Measurements from ENCODE around the gene IFT88.

The IFT88 gene, protein sequence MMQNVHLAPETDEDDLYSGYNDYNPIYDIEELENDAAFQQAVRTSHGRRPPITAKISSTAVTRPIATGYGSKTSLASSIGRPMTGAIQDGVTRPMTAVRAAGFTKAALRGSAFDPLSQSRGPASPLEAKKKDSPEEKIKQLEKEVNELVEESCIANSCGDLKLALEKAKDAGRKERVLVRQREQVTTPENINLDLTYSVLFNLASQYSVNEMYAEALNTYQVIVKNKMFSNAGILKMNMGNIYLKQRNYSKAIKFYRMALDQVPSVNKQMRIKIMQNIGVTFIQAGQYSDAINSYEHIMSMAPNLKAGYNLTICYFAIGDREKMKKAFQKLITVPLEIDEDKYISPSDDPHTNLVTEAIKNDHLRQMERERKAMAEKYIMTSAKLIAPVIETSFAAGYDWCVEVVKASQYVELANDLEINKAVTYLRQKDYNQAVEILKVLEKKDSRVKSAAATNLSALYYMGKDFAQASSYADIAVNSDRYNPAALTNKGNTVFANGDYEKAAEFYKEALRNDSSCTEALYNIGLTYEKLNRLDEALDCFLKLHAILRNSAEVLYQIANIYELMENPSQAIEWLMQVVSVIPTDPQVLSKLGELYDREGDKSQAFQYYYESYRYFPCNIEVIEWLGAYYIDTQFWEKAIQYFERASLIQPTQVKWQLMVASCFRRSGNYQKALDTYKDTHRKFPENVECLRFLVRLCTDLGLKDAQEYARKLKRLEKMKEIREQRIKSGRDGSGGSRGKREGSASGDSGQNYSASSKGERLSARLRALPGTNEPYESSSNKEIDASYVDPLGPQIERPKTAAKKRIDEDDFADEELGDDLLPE

DNA sequence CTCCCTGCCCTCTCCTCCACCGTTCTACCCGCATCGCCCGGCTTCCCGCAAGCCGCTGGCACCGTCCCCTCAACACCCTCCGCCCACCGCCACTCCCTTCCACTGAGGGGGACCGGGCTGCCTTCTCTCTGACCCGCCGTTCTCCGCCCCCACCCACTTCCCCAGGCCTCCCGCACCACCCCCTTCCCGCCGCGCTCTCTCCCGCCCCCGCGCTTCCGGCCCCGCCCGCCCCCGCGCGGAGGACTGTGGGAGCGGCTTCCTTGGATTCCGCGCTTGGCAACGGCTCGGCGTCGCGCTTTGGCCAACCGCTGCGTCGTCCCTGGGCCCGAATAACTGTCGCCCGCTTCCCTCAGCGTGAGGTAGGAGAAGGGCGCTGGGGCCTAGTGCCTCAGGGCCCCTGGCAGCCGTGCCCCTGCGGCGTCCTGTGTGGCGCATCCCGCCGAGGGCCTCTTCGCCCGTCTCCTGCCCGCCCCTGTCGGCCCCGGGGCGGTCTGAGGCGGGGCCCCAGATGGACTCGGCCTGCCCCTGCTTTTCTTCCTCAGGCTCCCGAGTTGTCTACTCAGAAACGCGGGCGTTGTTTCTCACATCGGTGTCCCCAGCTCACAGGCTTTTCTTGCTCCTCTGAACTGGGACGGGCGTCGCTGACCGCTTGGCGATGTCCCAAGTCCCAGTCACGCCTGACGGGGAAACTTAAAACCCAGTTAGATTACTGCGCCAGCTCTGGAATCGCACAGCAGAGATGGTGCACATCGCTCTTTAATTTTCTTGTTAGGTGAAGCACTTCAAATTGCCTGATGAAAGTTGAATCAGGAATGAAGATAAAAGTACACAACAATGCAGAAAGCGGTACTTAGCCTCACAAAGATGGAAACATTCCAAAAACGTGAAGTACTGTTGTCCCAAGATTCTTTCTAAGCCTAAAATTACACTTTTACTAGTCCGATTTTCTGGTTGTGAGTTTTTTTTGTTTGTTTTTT is at the start of gene IFT88:
Gene IFT88 (plus strand): TSS at position 260 of the 977 bp plus-strand sequence. CDS start 7,229 bp downstream, outside the sequence.
- DNase-seq (ENCODE audit: low read depth in 1 of 2, low spot score in 1 of 2), result peak; percentile 48 to 72

DNA sequence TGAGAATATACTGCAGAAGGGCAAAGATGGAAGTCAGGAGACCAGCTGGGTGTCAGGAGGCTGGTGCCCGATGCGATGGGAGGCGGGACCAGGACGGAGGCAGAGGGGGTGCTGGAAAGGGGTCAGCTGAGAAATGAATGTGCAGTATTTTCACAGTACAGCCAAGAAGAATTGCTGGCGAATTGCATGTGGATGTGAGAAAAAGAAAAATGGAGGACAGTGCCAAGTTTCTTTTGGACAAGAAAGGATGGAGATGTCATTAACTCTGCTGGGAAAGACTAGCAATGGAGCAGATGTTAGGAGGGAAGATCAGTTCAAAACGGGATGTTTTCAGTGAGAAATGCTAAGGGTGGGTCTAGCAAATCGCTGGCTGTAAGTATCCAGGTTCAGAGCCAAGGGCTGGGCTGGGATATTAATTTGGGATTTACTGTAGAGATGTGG is 48.3 kb upstream of the IFT88 start:
- DNase-seq (ENCODE audit: low read depth in 1 of 2, low spot score in 1 of 2), result no peak

DNA sequence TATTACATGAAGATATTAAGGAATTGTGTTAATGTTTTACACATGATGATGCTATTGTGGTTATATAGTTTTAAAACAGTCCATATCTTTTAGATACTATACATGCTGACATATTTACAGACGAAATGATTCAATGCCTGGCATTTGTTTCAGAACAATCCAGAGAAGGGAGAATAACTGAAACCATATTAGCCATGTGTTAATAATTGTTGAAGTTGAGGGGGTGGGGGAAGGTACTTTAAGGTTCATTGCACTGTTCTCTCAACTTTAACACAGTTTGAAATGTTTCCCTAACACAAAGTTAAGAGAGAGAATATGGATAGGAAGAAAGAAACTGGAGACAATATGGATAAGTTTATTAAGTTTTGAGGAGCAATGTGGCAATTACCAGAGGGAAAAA is 47.1 kb upstream of the IFT88 start:
- DNase-seq (ENCODE audit: low read depth in 1 of 2, low spot score in 1 of 2), result no peak

DNA sequence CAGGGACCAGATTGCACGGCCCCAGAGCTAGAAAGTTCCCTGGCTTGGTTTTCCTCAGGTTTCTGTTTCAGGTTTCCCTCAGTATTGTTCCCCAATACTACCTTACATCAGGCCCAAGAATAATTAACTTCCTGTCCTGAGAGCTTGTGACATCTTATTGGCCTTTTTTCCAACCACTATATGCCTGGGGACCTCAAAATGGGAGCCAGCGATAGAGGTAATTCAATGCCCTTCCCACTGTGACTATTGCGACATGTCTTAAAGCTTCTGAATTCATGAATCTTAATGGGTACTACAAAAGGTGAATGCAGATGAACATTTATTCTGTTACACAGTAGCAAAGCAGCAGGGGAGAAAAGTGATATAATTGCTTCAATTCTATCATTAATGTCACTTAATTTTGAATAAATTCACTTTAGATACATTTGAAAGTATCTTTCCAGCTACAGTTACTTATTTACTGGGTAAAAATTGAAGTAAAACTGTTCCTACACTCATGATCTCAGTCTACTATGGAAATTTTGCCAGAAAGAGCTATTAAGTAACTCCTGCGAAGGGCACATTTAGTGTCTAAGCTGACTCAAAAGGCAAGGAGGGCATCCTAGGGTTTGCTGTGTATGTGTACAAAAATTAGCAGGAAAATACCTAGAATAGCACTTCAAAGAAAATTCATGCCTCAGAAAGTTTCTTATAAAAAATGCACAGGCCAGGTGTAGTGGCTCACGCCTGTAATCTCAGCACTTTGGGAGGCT is 45.4 kb upstream of the IFT88 start:
- no peak for DNase-seq (ENCODE audit: low read depth in 1 of 2, low spot score in 1 of 2)

DNA sequence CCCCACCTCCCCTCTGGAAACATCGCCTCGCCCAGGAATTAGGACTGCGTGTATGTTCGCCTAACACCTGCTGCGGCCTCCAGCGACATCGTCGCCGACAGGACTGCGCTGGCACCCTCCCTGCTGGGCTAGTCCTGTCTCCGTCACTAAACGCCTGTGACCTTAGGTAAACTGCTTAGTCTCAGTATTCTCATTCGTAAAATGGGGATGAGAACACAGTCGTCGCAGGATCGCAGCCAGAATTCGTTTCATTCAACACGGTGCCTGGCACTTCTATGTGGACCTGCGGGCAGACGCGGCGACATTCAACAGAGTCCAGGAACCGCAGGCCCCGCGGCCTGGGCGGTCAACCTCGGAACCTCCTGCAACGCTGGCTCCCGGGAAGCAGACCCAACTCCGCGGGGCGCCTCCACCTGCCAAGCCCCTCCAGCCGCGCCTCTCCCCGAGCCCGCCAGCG is 41.8 kb upstream of the IFT88 start:
- DNase-seq (ENCODE audit: low read depth in 1 of 2, low spot score in 1 of 2), result no peak

DNA sequence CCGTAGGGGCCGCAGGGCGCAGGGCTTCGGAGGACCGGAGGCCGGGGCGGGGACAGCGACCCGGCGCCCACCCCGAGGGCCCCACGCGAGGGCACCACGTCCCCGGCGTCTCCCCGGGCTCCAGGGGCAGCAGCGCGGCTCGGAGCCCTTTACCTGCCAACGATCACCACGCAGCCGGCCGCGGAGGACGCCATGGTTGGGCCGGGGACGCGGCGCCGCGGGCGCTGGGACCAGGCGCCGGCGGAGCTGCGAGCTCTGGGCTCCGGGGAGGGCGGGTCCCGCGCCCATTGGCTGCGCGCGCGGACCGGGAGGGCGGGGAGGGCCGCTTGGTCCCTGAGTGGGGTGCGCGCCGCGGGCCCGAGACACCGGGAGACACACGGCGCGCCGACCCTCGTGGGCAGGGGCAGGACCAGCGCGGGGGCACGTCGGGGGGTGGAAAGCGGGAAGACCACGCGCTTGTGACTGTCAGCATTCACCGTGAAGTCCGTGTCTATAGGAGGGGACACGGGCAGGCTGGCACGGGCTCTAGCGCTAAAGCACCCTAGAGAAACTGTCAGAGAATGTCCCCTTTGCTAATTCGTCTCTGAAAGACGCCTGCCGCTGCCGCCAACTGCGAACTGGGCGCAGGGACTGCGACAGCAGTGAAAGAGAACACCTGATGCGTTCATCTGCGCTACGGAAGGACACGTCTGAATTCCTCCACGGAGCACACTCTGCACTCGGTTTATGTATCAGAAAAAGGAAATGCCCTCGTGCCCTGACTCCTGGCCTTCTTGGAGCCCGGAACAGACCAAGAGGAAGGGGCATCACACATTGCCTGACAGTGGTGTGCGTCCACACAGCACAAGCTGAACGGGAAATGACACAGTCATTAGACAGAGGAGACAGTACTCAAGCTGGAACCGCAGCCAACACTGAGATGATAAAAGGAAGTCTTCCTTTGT is 41.1 kb upstream of the IFT88 start, which contains the start of gene CRYL1:
Gene CRYL1 (minus strand): TSS at position 257 of the 944 bp plus-strand sequence. CDS start 63 bp downstream, at position 194.
- peak; percentile 40 to 44 for DNase-seq (ENCODE audit: low read depth in 1 of 2, low spot score in 1 of 2)

DNA sequence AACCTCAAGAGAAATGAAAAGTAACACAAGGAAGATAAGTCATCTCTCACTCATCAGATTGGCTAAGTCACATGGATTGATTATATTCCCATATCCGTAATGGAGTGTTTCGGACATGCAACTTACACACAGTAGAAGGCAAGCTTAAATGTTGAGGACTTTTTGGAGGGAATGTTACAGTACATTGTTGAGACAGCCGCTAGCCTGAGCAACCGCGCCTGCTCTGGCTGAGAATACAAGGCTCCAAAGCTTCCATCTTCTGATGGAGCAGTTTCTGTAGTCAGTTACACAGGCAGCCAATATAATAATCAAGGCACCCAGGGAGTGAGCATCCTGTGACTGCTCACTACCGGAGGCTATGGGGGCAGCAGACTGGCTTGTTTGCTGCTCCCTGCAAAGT is 40.3 kb upstream of the IFT88 start:
- no peak for DNase-seq (ENCODE audit: low read depth in 1 of 2, low spot score in 1 of 2)

DNA sequence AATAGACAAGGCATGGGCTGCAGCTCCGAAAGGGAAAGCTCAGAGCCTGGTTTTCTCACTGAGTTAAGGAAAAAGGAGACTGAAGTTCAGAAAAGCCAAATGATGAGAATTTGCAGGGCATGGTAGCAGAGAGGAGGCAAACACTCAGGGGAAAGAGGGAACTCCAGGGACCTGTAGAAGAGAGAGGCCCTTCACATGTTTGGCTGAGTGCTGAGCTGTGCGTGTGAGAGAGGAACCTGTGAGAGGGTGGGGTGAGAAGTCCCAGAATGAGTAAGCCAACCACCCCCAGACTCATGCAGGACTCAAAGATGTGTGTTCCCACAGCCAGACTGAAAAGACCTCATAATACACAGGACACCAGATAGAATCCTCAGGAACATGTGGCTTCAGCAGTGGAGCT is 38.5 kb upstream of the IFT88 start:
- no peak for DNase-seq (ENCODE audit: low read depth in 1 of 2, low spot score in 1 of 2)

DNA sequence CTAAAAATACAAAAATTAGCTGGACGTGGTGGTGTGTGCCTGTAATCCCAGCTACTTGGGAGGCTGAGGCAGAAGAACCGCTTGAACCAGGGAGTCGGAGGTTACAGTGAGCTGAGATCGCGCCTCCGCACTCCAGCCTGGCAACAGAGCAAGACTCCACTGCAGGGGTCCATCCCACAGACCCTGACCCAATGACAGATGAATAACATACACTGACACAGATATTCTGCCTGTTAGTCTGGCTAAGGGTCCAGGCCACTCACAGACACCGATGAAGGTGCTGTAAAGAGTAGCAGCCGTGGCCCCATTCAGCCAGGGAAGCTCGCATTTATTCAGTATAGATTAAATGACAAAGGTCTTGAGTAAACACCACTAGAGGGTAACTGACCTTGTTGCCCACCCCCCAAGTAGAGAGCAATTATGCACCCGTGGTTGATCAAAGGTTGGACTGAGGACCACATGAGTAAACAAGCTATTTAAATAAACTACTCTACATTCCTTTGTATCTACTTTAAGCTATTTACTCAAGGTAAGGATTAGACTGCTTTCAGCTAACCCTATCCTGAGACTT is 32.8 kb upstream of the IFT88 start:
- no peak for DNase-seq (ENCODE audit: low read depth in 1 of 2, low spot score in 1 of 2)

DNA sequence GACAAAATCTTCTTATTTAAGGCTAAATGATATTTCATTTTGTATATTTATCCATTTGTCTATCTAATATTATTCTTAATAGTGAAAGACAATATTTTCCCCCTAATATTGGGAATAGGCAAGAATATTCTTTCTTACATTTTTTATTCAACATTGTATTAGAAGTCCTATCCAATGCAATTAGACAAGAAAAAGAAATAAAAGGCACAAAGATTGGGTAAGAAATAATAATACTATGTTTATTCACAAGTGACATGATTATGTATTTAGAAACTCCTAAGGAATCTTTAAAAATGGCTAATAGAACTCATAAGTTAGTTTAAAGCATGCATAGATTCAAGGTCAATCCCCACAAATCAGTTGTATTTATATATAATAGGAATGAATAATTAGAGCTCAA is 30.0 kb upstream of the IFT88 start:
- DNase-seq (ENCODE audit: low read depth in 1 of 2, low spot score in 1 of 2), result no peak

DNA sequence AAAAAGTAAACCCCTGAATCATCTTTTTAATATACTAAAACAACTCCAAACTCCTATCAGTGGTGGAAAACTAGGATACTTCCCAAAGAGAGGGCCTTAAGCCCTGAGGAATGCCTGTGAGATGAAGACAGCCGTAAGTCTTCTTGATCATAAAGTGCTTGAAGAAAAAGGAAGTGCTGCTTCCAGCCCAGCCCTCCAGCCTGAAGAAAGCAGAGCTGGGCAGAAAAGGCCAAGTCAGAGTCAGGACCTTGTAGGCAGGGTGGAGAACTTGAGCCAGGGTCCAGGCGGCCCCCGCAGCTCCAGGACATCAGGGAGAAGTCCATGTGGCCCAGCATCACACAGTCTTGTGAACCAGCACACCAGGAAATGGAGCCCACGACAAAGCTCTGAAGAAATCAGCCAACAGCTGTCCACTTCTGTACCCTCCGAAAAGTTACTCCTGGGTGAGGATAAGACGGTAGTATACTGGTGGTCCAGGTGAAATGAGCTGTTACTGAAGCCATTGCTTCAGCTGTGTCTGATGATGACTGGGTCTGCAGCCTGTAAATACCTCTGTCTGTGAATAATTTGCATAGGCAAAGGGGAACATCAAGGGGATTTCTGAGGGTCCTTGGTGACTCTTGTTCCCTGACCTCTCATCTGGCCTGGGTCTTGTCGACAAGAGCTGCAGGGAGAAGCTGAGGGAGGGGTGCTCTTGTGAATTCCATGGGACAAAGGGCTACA is 22.6 kb upstream of the IFT88 start:
- no peak for DNase-seq (ENCODE audit: low read depth in 1 of 2, low spot score in 1 of 2)

DNA sequence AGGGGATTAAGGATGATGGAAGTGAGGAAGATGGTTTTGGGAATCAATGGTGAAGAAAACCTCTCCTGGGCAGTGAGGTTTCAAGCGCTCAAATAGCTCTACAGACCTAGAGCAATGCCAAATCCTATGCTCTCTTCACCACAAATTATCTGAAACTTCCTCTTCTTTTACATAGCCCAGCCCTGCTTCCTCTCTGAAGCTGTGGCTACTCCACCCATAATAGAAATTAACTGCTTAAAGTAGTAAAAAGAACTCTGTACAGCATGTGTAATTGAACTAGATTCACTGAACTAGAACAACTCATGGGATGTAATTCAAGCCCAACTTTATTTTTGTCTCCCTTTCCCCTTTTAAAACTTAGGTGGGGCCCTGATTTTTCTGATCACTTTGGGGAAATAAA is 20.4 kb upstream of the IFT88 start:
- no peak for DNase-seq (ENCODE audit: low read depth in 1 of 2, low spot score in 1 of 2)

DNA sequence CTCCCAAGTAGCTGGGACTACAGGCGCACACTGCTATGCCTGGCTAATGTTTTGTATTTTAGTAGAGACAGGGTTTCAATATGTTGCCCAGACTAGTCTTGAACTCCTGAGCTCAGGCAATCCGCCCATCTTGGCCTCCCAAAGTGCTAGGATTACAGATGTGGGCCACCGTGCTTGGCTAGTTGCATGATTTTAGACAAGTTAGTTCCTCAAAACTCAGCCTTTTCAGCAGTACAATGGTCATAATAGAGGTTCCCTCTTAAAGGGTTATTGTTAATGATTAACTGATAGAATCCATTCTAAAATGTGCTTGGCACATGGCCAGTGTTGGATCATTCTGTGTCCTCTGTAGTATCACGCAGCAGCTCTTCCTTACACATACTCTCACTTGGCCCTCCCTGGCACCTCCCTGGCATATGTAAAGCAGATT is 19.5 kb upstream of the IFT88 start:
- no peak for DNase-seq (ENCODE audit: low read depth in 1 of 2, low spot score in 1 of 2)

DNA sequence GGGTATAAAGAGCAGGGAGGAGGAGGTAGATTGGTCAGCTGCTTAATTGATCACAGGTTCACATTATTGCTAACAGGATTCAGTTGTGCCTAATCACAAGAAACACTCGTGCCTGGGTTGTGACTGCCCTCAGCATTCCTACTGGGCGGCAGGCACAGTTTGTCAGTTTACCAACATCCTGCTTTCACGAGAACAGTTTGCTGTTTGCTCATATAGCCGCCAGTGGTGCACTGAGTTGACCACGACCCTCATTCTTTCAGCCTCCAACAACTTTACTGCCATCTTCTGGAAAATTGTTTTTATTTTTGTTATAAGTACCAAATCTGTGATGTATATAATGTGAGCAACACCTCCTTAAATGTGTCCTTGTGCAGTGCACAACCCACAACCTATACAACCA is 16.2 kb upstream of the IFT88 start:
- DNase-seq (ENCODE audit: low read depth in 1 of 2, low spot score in 1 of 2), result no peak

DNA sequence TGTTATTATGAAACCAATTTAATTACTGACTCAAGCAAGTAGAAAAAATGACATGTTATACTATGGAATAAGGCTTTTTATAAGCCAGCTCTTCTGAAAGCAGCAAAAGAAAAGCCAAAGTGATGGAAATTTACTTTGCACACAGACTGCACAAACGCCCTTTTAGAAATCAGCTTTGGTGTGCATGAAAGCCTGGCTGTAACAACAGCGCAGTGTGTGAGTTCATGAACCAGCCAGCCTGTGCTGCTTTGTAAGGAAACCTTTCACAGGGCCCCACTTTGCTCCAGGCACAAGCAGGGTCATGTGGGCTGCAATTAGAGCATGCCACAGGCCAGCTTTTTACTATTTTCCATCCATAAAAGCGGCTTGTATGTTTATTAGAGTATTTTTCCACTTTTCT is 13.6 kb upstream of the IFT88 start:
- DNase-seq (ENCODE audit: low read depth in 1 of 2, low spot score in 1 of 2), result no peak

DNA sequence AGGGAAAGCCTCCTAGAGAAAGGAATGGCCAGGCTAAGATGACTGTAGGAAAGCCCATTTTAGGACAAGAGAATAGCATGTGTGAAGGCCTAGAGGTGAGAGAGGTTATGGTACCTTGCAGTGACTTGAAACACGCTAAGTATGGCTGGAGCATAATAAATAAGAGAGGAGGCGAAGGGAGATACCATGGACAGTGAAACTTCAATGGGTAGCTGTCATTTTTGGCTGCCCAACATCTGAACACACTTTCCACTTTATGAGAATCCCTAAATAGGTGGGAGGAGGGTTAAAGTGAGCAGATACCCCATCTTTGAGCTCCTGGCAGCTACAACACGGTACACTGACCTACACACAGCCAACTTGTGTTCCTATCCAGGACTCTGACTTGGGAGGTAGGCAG is 8.0 kb upstream of the IFT88 start:
- DNase-seq (ENCODE audit: low read depth in 1 of 2, low spot score in 1 of 2), result no peak

DNA sequence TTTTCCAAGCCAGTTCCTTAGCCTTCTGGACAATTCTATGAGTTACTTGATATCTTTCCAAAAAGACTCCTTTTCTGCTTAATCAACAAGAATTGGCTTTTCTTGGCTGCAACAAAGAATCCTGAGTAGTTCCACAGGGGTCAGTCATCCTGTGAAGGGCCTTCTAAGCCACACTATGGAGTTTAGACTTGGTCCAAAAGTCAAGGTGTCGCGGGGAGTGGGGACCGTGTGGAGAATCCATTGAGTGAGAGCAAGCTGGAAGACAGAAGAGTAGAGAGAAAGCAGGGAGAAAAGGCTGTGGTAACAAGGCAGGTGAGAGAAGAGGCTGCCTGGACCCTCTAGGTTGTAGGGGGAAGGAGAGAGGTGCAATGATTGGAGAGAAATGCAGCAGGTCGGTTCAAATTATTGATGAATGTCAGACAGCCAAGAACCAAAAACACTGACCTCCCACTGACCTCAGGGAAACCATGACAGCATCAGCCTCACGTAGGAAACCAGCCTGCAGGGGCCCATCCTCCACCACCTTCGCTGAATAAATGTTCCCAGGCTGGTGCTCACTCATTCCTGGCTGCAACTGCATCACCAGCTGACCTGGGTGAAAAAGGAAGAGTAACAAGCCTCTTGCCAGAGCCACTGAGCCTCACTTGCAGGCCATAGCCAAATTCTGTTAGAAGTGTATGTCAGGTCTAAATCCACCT is 7.1 kb upstream of the IFT88 start:
- no peak for DNase-seq (ENCODE audit: low read depth in 1 of 2, low spot score in 1 of 2)
